PC-9 (cell line): ENCODE measurements around the gene NLGN1.

Experiments
- EZH2 ChIP-seq: fragments of 200-600 bp; sonication (generic); IDR thresholded peaks from 2 replicates; pipeline ENCODE4 v1.8.0; 2017; ENCODE audit warnings: antibody characterized with exemption, low read depth
- TF ChIP-seq, protein P1 (sequence below): fragments of 200-600 bp; sonication (generic); conservative IDR thresholded peaks from 2 replicates; pipeline ENCODE4 v1.6.1; 2017; ENCODE audit warnings: mixed run types, antibody characterized with exemption, mild to moderate bottlenecking, moderate library complexity

DNA sequence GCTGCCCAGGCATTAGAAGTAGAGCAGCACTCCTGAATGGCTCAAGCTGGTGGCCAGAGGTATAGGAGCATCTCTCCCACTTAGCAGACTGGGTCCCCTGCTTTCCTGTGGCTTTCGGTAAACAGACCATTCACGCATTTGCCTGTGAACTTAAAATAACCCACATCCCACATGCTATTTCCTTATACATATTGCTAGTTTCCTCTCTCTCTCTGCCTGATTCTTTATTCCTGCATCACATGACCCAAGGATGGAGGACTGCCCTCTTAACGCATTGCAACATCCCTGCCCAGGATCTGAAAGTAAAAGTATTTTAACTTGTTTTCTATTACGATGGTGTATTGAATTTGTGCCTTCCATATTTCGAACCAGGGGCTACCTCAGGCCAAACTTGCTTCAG lies 43.4 kb upstream of the NLGN1 start:
- TF ChIP-seq, protein P1, sequence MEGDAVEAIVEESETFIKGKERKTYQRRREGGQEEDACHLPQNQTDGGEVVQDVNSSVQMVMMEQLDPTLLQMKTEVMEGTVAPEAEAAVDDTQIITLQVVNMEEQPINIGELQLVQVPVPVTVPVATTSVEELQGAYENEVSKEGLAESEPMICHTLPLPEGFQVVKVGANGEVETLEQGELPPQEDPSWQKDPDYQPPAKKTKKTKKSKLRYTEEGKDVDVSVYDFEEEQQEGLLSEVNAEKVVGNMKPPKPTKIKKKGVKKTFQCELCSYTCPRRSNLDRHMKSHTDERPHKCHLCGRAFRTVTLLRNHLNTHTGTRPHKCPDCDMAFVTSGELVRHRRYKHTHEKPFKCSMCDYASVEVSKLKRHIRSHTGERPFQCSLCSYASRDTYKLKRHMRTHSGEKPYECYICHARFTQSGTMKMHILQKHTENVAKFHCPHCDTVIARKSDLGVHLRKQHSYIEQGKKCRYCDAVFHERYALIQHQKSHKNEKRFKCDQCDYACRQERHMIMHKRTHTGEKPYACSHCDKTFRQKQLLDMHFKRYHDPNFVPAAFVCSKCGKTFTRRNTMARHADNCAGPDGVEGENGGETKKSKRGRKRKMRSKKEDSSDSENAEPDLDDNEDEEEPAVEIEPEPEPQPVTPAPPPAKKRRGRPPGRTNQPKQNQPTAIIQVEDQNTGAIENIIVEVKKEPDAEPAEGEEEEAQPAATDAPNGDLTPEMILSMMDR: no peak
- TF ChIP-seq EZH2: no peak
